GM21423 (cell line): ENCODE data around the gene RNF103.

ENCODE experiments used
- ATAC-seq: cut with Tn5 transposase; IDR thresholded peaks from one replicate; pipeline ENCODE4 v1.9.1; 2021; ENCODE audit warnings: mild to moderate bottlenecking, moderate library complexity; ENCODE audit not compliant: unreplicated experiment

The RNF103 gene

GRCh38 chr2:86566821-86567190 is 56.9 kb downstream of the RNF103 start:
- ATAC-seq: no peak

GRCh38 chr2:86566158-86566820 is 57.4 kb downstream of the RNF103 start:
- ATAC-seq: no peak

GRCh38 chr2:86563650-86564061 is 60.0 kb downstream of the RNF103 start:
- no peak for ATAC-seq

- ATAC-seq: peak; percentile 85
These were observed 60.6 kb downstream of the RNF103 start, which contains the start of gene CHMP3 for GRCh38 chr2:86562922-86563649. Gene CHMP3, minus strand, starts transcription at chr2:86563443. Its CDS starts 95 bp downstream, at chr2:86563348.

GRCh38 chr2:86562485-86562921 is 61.2 kb downstream of the RNF103 start:
- ATAC-seq: no peak

- ATAC-seq: no peak
These were observed 65.8 kb downstream of the RNF103 start for GRCh38 chr2:86557836-86558235.

GRCh38 chr2:86556508-86556907 is 67.2 kb downstream of the RNF103 start:
- no peak for ATAC-seq
